Endothelial cell (in vitro differentiated cells): ENCODE measurements around the gene CAMK2N1. TPM values are rescaled to one million over a fixed set of nuclear protein-coding genes. Genes with fewer than 3 reads are reported as not detected.

Experiments used
- DNase-seq: peaks from one replicate; pipeline ENCODE4 v3.0.0; 2021; ENCODE audit warnings: low spot score
- H3K27ac Mint-ChIP-seq: one replicate; pipeline ENCODE4 v1.8.0; 2021; ENCODE audit warnings: mixed read lengths, inconsistent platforms; ENCODE audit not compliant: unreplicated experiment
- H3K27me3 Mint-ChIP-seq: one replicate; pipeline ENCODE4 v1.8.0; 2021; ENCODE audit warnings: mild to moderate bottlenecking, moderate library complexity, mixed read lengths, inconsistent platforms; ENCODE audit not compliant: unreplicated experiment
- H3K36me3 Mint-ChIP-seq: one replicate; pipeline ENCODE4 v1.8.0; 2021; ENCODE audit warnings: mild to moderate bottlenecking, low read depth, mixed read lengths, inconsistent platforms; ENCODE audit not compliant: unreplicated experiment
- H3K4me1 Mint-ChIP-seq: one replicate; pipeline ENCODE4 v1.8.0; 2021; ENCODE audit warnings: mild to moderate bottlenecking, mixed read lengths, inconsistent platforms; ENCODE audit not compliant: unreplicated experiment
- H3K4me3 Mint-ChIP-seq: one replicate; pipeline ENCODE4 v1.8.0; 2021; ENCODE audit warnings: mild to moderate bottlenecking, mixed read lengths, inconsistent platforms; ENCODE audit not compliant: unreplicated experiment
- H3K9me3 Mint-ChIP-seq: one replicate; pipeline ENCODE4 v1.8.0; 2021; ENCODE audit warnings: mixed read lengths, inconsistent platforms; ENCODE audit not compliant: unreplicated experiment
- total RNA-seq: library from RNA; stranded (reverse); fragmentation: NEBNext Ultra II Directional; extraction: Animal tissue kit (Norgen Biotek cat#: 25700); gene quantifications from one replicate; pipeline ENCODE4 v1.2.1, GENCODE V29; 2021; ENCODE audit not compliant: unreplicated experiment
- TF ChIP-seq, protein P1 (sequence below): fragments of 200-600 bp; sonication (generic); IDR thresholded peaks from one replicate; pipeline ENCODE4 v1.5.0; 2021; ENCODE audit warnings: antibody characterized with exemption; ENCODE audit not compliant: unreplicated experiment

CAMK2N1 gene
- total RNA-seq, 1 donor from 2014 or later: 0.28 TPM

- DNase-seq: no peak
- no peaks in the 10 kb centered on the region for H3K9me3 Mint-ChIP-seq
- peaks cover 8% of the 10 kb centered on the region for H3K4me1 Mint-ChIP-seq
- no peak overlapping the region for H3K27ac Mint-ChIP-seq
- H3K4me3 Mint-ChIP-seq: no peak overlapping the region
- H3K36me3 Mint-ChIP-seq: no peaks in the 10 kb centered on the region
- TF ChIP-seq, protein P1, sequence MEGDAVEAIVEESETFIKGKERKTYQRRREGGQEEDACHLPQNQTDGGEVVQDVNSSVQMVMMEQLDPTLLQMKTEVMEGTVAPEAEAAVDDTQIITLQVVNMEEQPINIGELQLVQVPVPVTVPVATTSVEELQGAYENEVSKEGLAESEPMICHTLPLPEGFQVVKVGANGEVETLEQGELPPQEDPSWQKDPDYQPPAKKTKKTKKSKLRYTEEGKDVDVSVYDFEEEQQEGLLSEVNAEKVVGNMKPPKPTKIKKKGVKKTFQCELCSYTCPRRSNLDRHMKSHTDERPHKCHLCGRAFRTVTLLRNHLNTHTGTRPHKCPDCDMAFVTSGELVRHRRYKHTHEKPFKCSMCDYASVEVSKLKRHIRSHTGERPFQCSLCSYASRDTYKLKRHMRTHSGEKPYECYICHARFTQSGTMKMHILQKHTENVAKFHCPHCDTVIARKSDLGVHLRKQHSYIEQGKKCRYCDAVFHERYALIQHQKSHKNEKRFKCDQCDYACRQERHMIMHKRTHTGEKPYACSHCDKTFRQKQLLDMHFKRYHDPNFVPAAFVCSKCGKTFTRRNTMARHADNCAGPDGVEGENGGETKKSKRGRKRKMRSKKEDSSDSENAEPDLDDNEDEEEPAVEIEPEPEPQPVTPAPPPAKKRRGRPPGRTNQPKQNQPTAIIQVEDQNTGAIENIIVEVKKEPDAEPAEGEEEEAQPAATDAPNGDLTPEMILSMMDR: no peak
- H3K27me3 Mint-ChIP-seq: peaks cover 14% of the 10 kb centered on the region
Measured at GRCh38 chr1:20479840-20480239, 6.2 kb downstream of the CAMK2N1 start.

DNA sequence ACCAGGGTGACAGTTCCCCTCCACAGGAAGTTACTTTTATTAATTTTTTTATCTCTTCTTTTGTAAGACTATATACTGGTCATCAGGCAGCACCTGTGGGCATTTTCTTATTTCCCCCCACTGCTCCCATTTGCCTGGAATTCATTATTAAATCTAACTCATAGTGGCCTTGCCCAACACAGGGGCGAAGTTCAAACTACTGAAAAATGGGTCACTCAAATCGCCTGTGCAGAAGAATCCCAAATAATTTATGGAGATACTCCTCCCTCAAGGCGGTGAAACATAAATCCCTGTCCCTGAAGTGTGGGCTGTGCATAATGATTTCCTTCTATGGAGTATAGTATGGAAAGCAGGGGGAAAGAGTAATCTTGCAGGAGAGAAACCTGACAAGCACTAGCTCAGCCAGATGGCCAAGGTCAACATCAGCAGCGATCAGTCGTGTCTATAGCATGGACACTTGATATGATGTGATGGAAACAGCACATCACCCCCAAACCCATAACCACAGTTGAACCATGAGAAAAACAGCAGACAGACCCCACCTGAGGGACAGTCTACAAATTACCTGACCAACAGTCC, 7.9 kb downstream of the CAMK2N1 start:
- H3K27me3 Mint-ChIP-seq: peaks cover 7% of the 10 kb centered on the region
- H3K36me3 Mint-ChIP-seq: no peaks in the 10 kb centered on the region
- H3K27ac Mint-ChIP-seq: no peak overlapping the region
- H3K9me3 Mint-ChIP-seq: no peaks in the 10 kb centered on the region
- no peak overlapping the region for H3K4me3 Mint-ChIP-seq
- no peak for DNase-seq
- H3K4me1 Mint-ChIP-seq: no peaks in the 10 kb centered on the region
- TF ChIP-seq, protein P1: no peak

DNA sequence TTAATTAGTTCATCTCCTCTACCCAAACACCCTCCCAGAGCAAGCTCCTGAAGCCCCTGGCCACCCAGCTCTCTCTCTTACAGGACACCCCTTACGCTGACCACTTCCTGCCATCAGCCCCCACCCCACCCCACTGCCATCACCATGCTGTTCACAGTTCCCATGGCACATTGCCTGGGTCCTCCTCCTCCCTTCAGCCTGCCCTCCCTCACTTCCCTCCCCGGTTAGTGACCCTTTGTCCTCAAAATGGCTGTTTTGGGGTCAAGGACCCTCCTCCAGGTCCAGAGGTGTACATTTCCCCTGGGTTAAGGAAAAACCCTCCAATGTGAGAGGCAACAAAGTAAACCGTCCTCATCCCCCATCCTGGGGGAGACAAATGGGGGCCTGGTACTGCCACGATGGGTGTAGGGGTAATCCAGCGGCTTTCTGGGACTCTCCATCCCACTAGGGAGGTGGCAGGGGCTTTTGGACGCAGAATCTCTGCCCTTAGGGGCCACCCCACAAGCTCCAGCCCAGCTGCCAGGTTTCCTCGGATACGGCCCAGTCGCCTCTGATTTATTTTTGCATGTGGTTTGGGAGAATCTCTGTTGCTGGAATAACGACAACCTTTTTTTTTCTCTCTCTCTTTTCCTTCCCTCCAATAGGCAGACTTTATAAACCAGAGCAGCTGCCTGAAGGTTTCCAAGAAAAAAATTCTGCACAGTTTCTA, 8.5 kb downstream of the CAMK2N1 start:
- Mint-ChIP-seq H3K4me3 (no peak overlapping the region), H3K27me3 (peaks cover 7% of the 10 kb centered on the region), H3K36me3 (no peaks in the 10 kb centered on the region), H3K9me3 (no peaks in the 10 kb centered on the region), H3K4me1 (no peaks in the 10 kb centered on the region), H3K27ac (no peak overlapping the region)
- no peak for DNase-seq
- TF ChIP-seq, protein P1: no peak

DNA sequence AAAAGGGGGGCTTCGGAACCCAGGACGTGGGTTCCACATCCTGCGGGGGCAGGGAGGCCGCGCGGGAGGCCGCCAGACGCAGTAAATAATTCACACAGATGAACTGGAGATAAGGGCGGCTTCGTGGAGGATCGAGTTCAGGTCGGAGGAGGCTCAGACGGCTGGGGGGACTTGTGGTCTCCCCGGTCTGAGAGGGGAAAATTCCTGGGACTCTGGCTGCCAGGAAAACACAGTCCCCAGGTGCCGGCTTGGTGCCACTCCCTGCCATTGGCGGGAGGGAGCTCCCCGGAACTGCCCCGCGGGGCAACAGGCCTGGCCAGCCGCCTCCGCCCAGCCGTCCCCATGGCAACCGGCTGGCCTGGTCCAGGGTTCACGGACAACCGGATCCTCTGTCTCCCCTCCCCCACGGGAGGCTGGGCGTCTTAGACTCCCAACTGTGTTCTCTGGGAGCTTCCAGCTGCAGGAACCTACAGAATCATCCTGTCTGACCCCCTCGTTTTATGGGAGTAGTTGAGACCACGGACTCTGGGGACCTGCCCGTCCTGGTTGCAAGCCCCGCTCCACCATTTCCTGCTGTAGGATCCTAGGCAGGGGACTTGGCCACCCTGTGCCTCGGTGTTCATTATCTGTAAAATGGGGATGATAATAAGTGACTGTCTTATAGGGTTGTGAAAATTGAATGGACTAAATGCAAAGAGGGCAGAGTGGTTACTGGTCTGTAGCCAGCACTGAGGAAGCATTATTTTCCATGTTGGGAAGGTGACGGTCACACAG, 9.6 kb downstream of the CAMK2N1 start:
- no peak for DNase-seq
- TF ChIP-seq, protein P1: no peak
- Mint-ChIP-seq H3K4me3 (no peak overlapping the region), H3K9me3 (no peaks in the 10 kb centered on the region), H3K27me3 (peaks cover 8% of the 10 kb centered on the region), H3K4me1 (no peaks in the 10 kb centered on the region), H3K36me3 (no peaks in the 10 kb centered on the region), H3K27ac (no peak overlapping the region)

- H3K9me3 Mint-ChIP-seq: no peaks in the 10 kb centered on the region
- H3K27ac Mint-ChIP-seq: no peak overlapping the region
- DNase-seq: no peak
- TF ChIP-seq, protein P1: no peak
- peaks cover 7% of the 10 kb centered on the region for H3K27me3 Mint-ChIP-seq
- H3K4me1 Mint-ChIP-seq: no peaks in the 10 kb centered on the region
- no peak overlapping the region for H3K4me3 Mint-ChIP-seq
- no peaks in the 10 kb centered on the region for H3K36me3 Mint-ChIP-seq
Measured at GRCh38 chr1:20474996-20475395, 11.0 kb downstream of the CAMK2N1 start.
